Inflammatory macrophage treated with lipopolysaccharide for 4 hours (primary cell): ENCODE measurements around the gene SESTD1.
"Not testable (repeated sequence)": the region's sequence is repeated elsewhere in the genome, so short reads cannot be mapped to it uniquely, and the experiment has no call there.

Source experiments
- DNase-seq: peaks from one replicate; pipeline ENCODE4 v3.0.0-alpha.2; 2020

Gene SESTD1

DNA sequence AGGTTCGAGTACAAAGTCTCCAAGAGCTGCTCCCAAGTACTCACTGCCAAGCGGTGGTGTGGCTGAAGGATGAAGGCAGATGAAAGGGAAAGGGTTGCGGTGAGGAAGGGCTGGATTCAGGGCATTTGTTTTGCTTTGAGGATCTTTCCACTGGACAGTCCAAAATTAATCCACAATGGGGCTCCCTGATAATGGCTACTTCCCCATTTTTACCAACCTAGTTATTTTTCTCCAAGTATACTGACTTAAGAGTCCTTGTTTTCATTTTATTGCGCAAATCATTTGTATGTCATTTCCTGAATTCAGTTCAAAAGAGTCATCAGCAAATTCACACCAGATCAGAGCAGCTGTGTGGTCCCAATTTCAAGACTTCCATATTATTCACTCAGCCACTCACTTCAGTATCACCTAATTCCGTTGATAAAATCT lies 464 bp upstream of the SESTD1 start:
- DNase-seq, result peak; percentile 95

DNA sequence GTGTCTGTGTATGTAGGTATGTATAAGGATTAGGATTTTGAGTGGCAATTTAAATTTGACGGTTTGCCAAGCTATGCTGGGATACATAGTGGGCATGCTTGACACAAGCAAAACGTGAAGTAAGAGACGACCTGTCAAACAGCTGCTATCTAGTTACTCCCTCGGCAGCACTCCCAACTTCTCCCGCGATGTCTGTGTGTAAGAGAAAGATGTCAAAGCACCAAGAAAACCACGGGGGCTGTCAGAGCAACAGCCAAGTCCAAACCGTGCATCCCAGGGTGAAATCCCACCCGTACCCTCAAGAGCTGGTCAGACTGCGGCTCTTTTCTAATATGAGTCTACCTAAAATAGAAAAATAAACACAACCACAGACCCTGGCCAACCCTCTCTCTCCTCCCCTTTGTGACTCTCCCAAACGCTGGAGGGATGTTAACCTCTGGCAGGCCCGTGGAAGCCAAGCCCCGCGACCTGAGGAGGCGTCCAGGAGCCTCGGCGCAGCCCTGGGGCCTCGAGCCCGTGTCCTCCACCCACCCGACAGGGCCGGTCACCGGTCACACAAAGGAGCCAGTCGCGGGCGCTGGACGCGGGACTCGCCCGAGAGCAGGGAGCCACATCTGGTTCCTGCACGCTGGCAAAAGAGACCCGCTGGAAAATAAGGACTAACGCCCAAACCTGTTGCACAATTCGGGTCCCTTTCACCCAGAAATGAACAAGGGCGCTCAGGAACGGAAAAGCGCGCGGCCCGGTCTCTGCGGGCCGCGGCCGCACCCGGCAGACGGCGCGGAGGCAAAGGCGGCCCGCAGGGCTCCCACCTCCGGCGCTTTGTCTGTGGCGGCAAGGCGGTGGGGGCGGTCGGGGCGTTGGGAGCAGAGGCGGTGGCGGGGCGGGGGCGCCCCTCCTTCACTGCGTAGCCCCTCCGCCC lies 925 bp downstream of the SESTD1 start:
- peak; percentile 44 for DNase-seq

DNA sequence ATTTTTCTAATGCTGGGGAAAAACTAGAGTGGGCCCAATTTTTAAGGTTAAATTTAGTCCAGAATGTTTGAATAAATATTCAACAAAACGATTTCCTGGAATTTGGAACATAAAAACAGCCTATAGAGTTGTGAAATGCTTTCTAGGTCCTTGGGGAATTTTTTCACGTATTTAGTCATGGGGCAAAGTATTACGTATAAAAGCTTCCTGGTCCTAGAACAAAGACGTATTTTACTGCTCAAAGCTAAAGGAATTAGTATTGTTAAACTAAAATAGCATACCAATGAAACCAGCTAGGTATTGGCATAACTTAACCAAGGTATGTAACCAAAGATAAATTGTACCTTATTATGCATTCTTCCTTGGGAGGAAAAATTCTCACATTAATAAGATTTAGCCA lies 1.6 kb downstream of the SESTD1 start:
- DNase-seq, result peak; percentile 50

DNA sequence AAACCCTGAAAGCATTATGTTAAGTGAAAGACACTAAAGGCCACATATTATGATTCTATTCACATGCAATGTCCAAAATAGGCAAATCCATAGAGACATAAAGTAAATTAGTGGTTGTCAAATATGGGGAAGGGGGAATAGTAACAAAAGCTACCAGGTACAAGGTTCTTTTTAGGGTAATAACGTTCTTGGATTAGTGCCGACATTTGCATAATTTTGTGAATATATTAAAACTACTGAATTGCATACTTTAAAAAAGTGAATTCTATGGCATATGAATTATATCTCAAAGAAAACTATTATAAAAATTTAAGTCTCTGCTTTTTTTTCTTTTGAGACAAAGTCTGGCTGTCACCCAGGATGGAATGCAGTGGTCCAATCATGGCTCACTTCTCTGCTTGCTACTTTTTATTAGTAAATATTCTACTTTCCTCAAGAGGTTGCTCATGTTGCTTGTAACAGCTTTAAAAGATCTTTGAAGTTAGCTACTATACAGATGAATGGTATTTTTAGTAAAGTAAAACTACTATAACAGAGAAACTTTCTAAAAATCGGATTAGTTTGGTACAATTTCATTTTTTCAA lies 2.5 kb downstream of the SESTD1 start:
- DNase-seq, result no peak

DNA sequence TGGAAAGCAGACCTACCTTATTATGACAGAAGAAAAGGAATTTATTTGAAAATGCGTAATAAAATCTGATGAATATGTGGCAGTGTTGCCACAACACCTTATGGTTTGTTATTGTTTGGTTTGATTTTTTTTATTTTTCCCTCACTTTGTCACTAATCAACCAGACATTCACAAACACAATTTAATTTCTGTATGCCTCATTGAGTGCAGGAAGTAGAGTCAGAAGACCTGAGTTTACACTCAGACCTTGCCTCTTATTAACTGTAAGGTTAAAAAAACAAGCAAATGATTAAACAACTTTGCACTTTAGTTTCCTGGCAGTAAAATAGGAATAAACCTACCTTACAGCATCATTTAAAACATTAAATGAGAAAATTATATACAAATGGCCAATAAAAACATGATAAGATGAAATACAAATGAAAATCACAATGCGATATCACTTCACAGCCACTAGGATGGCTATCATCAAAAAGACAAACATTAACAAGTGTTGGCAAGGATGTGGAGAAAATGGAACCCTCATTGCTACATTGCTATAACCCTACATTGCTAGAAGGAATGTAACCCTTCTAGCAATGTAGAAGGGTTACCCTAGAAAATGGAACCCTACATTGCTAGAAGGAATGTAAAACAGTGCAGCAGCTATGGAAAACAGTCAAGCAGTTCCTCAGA lies 3.3 kb downstream of the SESTD1 start:
- DNase-seq, result no peak

DNA sequence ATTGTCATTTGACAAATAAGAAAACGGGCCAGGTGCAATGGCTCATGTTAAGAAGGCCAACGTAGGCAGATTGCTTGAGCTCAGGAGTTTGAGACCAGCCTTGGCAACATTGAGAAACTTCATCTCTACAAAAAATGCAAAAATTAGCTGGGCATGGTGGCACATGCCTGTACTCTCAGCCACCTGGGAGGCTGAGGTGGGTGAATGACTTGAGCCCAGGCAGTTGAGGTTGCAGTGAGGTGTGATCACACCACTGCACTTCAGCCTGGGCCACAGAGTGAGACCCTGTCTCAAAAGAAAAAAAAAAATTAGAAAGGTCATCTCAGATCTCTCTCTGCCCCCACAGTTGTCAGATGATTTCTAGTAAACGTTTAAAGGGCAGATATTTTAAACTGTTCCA lies 4.4 kb downstream of the SESTD1 start:
- no peak for DNase-seq

DNA sequence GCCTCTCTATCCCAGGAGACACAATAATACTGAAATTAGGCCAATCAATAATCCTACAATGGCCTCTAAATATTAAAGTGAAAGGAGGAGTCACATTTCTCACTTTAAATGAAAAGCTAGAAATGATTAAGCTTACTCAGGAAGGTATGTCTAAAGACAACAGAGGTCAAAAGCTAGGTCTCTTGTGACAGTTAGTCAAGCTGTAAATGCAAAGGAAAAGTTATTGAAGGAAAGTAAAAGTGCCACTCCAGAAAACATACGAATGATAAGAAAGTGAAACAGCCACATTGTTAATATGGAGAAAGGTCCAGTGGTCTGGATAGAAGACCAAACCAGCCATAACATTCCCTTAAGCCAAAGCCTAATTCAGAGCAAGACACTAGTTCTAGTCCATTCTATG lies 9.5 kb downstream of the SESTD1 start:
- DNase-seq, result peak; percentile 48

DNA sequence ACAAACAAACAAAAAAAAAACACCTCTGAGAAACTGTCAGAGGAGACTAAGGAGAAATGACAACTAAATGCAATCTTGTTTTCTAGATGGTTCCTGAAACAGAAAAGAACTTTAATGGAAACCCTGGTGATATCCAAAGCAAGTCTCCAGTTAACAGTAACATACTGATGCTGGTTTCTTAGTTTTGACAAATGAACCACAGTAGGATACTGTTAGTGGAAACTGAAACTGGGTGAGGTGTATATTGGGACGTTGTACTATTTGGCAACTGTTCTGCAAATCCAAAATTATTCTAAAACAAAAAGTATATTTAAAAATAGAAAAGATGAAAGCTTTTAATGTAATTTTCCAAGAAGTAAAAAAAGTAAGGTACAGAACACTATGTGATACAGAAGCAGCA lies 11.4 kb downstream of the SESTD1 start:
- DNase-seq, result no peak

DNA sequence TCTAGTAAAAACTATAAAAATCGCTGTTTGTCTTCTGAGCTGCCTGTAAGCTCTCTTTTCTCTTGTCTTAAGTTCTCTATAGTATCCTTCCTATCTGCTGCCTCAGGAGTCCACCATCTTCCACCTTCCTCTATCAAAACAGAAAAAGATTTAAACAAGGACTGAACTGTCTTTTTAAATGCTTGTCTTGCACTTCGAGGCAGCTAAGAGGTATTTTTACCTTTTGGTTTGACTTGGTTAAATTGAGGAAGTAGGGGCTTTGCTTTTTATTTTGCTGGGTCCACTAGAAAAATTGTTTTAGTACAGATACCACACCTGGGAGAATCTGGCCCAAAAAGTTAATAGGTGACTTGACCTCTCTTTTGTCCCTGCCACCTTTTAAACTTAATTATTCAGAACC lies 12.2 kb downstream of the SESTD1 start:
- DNase-seq, result no peak

DNA sequence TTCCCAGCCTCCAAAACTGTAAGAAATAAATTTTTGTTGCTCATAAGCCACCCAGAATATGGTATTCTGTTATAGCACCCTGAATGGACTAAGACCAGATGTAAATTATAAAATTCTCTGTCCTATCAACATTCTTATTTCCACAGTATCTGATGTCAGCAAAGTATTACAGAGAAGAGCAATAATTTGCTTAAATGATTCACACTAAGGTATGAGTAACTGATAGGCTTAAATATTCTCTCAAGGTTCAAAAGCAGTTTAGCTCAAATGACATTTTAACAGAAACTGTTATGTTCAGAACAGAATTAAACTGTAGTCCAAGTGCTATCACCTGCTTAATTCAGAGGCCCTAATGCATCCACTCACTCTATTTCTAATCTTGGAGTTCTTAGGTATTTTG lies 12.8 kb downstream of the SESTD1 start:
- DNase-seq, result no peak

DNA sequence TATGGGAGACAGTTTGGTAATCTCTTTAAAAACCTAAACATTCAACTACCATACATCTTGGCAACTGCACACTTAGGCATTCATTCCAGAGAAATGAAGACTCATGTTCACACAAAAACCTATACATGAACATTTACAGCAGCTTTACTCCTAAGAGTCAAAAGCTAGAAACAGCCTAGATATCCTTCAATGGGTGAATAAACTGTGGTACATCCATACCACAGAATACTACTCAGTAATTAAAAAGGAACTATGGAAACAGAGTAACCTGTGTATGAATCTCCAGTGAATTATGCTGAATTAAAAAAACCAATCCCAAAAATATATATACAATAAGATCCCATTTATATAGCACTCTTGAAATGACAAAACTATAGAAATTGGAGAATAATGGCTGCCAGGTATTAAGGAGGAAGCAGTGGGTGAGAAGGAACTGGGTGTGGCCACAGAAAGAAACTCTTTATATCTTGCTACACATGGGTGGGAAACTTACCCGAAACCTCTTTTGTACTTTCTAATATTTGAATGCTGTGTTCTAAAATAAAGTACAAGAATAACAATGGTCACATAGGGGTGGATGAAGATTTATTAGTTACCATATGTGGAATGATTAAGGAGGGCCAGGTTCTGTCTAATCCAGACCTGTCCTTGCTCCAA lies 13.7 kb downstream of the SESTD1 start:
- DNase-seq, result peak; percentile 32

DNA sequence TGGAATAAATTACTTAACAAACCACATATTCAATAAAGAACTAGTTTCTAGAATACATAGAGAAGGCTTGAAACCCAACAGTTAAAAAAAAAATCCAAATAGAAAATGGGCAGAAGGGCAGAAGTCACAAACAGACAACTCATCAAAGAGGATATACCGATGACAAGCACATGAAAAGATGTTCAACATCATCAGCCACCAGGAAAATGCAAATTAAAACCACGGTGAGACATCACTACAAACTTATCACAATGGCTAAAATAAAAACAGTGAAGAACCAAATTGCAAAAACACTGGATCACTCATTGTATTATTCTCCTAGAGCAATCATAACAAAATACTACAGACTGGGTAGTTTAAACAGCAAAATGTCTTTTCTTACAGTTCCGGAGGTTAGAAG lies 14.5 kb downstream of the SESTD1 start:
- peak; percentile 49 for DNase-seq

DNA sequence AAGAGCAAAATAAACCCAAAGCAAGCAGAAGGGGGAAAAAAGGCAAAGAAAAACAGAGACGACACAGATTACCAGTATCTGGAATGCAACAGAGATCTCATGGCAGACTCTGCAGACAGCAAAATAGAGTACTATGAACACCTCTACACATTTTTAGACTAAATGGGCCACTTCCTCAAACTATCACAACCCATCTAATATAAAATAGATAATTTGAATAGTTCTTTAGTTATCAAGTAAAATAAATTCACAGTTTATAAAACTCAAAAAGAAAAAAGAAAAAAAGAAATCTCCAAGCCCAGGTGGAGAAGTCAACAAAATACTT lies 16.6 kb downstream of the SESTD1 start:
- DNase-seq, result no peak

DNA sequence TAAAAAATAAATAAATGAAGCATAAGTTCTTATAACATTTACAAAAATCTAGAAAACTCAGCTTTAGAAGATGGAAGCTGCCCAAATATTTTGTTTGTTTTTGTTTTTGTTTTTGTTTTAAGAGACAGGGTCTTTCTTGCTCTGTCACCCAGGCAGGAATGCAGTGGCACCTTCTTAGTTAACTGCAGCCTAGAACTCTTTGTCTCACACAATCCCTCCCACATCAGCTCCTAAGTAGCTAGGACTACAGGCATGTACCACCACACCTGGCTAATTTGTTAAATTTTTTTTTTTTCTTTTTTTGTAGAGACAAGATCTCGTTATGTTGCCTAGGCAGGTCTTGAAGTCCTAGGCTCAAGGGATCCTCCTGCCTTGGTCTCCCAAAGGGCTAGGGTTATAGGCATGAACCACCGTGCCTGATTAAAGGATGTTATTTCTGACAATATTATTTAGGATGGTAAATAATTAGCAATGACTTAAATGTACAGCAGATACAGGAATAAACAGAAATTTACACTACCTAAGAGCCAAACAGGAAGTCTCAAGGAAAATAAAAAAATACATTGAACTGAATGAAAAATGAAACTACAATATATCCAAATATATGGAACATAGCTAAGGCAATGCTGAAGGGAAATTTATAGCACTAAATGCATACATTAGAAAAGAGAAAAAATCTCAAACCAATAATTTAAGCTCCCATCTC lies 17.2 kb downstream of the SESTD1 start:
- no peak for DNase-seq

DNA sequence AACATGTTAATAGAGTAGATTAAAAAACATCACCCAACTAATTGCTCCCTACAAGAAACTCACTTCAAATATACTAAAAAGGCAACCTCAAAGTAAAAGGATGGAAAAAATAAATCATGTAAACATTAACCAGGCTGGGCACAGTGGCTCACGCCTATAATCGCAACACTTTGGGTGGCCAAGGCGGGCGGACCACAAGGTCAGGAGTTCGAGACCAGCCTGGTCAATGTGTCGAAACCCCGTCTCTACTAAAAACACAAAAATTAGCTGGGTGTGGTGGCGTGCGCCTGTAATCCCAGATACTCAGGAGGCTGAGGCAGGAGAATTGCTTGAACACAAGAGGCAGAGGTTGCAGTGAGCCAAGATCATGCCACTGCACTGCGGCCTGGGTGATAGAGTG lies 18.8 kb downstream of the SESTD1 start:
- DNase-seq, result not testable (repeated sequence)

DNA sequence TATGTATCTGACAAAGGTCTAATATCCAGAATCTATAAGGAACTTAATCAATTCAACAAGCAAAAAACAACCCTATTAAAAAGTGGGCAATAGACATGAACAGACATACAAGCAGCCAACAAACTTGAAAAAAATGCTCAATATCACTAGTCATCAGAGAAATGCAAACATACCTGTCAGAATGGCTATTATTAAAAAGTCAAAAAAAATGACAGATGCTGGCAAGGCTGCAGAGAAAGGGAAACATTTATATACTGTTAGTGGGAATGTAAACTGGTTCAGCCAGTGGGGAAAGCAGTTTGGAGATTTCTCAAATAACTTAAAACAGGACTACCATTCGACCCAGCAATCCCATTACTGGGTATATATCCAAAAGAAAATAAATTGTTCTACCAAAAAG lies 21.6 kb downstream of the SESTD1 start:
- DNase-seq, result no peak

DNA sequence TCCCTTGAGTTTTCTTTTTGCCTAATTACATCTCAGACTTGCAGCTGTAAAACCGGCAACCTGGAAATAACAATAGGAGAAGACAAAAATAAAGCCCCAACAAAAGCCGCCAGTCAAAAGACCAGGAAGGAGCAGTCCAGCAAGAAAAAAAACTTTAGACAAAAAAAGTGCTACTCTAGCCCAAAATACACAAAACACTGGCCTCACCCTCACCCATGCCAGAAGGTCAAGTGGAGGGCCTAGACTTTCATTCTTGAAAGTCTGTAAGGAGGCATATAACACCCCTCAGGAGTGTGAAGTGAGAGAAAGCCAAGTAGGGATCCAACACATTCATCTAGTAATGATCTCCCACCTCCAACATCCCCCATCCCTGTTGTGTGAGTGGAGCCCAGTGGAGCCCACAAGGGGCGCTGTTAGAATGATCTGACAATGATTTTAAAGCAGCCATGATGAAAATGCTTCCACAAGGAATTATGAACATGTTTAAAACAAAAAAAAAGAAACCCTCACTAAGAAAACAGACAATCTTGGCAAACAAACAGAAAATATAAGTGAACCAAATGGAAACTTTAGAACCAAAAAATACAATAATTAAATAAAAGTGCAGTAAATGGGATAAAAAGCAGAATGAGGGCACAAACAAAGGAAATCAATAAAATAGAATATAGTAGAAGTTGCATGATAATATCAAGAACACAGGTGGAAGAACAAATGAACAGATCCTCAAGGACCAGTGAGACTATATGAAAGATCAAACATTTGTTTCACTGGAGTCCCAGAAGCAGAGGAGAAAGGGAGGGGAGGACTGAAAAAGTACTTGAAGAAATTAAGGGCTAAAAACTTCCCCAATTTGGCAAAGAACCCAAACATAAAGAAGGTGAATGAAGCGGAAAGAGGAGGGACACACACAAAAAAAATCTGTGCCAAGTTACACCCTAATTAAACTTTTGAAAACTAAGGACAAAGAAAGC lies 23.9 kb downstream of the SESTD1 start:
- no peak for DNase-seq

DNA sequence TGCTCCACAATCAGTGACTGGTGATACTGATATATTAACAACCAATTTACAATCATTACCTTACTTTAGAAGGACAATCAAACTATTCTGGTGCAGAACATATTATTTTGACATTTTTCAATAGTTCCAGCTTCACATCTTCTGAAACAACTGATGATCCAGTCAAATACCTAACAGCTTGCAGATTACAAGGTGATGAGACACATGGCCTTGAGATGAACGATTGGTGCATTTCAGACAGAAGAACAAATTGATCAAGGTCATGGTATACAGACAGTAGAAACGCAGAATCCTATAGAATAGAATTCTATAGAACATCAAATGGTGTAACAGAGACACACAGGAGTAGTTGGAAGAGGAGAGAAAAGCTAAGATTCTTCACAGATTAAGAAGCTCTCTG lies 24.8 kb downstream of the SESTD1 start:
- no peak for DNase-seq

DNA sequence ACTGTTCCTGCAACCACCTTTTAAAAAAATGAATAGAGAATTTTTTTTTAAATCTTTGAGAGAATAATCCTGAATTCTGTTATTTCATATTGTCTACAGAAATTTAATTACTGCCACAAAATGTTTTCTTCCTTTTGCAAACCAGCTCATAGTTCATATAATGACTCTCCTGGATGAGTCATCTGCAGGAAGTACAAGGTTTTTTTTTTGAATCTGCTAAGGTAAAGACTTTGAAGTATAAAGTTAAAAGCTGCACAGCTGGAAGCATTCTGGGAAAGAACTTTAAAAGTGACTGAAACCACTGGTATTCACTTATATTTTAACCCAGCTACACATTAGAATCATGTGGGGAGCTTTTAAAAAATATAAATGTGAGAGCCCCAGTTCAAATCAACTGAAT lies 25.4 kb downstream of the SESTD1 start:
- no peak for DNase-seq

DNA sequence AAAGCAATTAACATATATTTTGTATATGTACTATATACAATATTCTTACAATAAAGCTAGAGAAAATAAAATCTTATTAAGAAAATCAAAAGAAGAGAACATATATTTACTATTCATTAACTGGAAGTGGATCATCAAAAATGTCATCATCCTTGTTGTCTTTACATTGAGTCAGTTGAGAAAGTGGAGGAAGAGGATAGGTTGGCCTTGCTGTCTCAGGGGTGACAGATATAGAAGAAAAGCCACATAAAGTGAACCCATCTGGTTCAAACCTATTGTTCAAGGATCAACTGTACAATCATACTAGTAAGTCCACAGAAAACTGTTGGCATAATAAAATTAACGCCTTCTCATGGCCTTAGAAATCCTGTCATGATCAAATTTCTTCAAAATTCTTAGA lies 26.6 kb downstream of the SESTD1 start:
- peak; percentile 13 for DNase-seq

DNA sequence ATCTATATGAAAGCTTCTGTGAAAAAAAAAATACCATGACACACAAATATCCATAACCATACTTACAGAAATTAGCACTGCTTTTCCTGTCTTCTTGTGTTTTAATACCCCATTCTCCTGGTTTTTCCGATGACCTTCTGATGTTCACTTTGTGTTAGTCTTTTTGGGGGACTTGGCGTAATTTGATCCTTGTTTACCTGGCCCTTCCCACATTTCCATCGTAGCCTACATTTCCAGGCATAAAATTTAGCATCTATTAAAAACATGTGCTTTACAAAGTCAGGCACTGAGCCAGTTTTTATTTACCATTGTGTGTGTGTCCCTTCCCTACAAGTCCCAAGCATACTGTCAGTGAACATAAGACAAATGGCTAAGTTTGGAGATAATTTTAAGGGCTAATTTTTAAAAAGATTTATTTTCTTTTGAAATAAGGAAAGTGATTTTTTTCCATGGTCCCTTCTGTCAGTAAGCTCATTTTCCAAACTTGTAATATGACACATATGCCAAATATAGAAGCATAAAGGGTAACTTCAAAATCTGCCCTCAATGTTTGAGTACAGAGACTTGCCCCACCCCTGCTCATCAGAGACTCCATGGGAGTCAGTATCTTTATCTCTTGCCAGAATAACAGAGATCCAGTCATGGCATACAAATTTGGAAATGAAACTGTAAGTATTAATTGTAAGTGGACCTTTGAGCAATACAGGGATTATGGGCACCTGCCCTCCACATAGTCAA lies 27.3 kb downstream of the SESTD1 start:
- DNase-seq, result peak; percentile 38
